Central memory CD8-positive, alpha-beta T cell (primary cell): ENCODE measurements around the gene RMND5B.

ENCODE experiments used
- ATAC-seq: fragments of 150-1000 bp; cut with Tn5 transposase; replicated peaks from 2 replicates; pipeline ENCODE4 v1.10.0; 2022; ENCODE audit warnings: mild to moderate bottlenecking, moderate FRiP score, moderate number of reproducible peaks; ENCODE audit not compliant: poor library complexity, severe bottlenecking; ENCODE audit errors: extremely low read depth
- DNase-seq, 2 donors: peaks; one replicate each; pipeline ENCODE4 v3.0.0; 2021; ENCODE audit warnings: low spot score in 2 of 2
- H3K27ac Mint-ChIP-seq: one replicate; pipeline ENCODE4 v1.8.0; 2022; ENCODE audit warnings: low read depth, mild to moderate bottlenecking, moderate library complexity, mixed read lengths
- H3K27me3 Mint-ChIP-seq: one replicate; pipeline ENCODE4 v1.8.0; 2022; ENCODE audit warnings: mixed read lengths
- H3K36me3 Mint-ChIP-seq: one replicate; pipeline ENCODE4 v1.8.0; 2022; ENCODE audit warnings: mild to moderate bottlenecking, moderate library complexity, mixed read lengths; ENCODE audit not compliant: insufficient read depth
- H3K4me1 Mint-ChIP-seq: one replicate; pipeline ENCODE4 v1.8.0; 2022; ENCODE audit warnings: mixed read lengths
- H3K4me3 Mint-ChIP-seq: one replicate; pipeline ENCODE4 v1.8.0; 2022; ENCODE audit warnings: mild to moderate bottlenecking, moderate library complexity, mixed read lengths
- H3K9me3 Mint-ChIP-seq: one replicate; pipeline ENCODE4 v1.8.0; 2022; ENCODE audit warnings: mixed read lengths

The RMND5B gene

DNA sequence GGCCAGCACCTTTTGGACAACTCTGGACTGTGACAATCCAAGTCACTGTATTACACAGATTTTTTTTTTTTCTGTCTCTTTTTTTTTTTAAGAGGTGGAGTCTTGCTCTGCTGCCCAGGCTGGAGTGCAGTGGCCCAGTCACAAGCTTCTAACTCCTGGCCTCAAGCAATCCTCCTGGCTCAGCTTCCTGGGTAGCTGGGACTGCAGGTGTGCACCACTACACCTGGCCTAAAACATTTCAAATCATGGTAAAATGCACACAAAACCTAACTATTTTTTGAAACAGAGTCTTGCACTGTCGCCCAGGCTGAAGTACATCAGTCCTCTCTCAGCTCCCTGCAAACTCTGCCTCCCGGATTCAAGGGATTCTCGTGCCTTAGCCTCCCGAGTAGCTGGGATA lies 24.7 kb upstream of the RMND5B start:
- no peak for ATAC-seq
- H3K27ac Mint-ChIP-seq: no peak overlapping the region

DNA sequence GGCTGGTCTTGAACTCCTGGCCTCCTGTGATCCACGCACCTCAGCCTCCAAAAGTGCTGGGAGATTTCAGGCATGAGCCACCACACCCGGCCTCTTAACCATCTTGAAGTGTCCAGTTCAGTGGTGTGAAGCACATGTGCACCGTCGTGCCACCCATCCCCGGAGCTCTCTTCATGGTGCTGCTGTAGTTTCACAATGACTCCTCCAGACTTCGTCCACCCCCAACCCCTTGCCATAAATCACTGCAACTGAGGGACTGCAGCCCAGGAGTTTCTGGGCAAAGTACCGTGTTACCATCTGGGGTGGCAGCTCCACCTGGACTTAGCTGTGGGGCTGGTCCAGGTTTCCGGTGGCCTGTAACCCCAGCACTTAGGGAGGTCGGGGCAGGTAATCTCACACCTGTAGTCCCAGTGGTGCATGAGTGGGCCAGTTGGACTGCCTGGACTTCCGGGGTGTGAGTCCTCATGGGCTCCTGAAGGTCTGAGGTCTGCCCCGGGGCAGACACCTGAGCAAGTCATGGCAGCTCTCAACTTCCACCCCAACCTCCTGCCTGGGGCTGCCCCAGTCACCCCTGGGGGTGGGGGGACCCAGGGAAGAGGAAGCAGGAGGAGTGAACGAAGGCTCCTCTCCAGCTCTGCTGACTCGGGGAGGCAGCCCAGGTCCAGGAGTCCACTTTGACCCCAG lies 24.1 kb upstream of the RMND5B start:
- Mint-ChIP-seq H3K4me1 (no peaks in the 10 kb centered on the region), H3K9me3 (no peaks in the 10 kb centered on the region), H3K27ac (no peak overlapping the region), H3K36me3 (no peaks in the 10 kb centered on the region), H3K27me3 (no peaks in the 10 kb centered on the region), H3K4me3 (no peak overlapping the region)
- DNase-seq: no peak
- ATAC-seq: no peak

More for the DNA sequence above, 24.7 kb upstream of the RMND5B start:
- DNase-seq: no peak
- no peaks in the 10 kb centered on the region for H3K4me1 Mint-ChIP-seq
- H3K4me3 Mint-ChIP-seq: no peak overlapping the region
- no peaks in the 10 kb centered on the region for H3K36me3 Mint-ChIP-seq
- no peaks in the 10 kb centered on the region for H3K9me3 Mint-ChIP-seq
- H3K27me3 Mint-ChIP-seq: no peaks in the 10 kb centered on the region

DNA sequence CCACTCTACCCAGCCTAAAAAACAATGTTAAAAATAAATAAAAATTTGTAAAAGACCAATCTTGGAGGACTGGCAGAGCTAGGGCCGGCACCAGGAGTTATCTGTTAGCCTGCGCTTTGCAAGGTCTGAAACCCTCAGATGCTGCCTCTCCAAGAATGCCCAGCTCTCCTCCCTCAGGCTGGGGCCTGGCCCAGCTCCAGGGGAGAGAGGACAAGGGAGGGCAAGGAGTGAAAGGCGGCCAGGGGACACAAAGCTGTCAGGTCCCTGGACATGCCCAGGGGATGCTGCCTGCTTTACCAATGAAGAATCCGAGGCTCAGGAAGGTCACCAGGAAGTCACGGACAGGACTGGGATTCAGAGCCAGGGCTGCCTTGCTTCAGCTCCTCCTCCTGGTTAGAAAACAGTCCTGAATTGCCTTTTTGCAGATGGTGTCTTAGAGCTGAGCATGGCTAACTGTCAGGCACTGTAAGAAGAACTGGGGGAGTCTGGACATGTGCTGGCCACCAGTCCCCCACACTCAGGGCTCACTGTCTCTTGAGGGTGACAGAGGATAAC lies 23.0 kb upstream of the RMND5B start:
- Mint-ChIP-seq H3K4me3 (no peak overlapping the region), H3K36me3 (peaks cover under 1% of the 10 kb centered on the region), H3K27me3 (no peaks in the 10 kb centered on the region), H3K27ac (no peak overlapping the region), H3K9me3 (no peaks in the 10 kb centered on the region), H3K4me1 (peaks cover 2% of the 10 kb centered on the region)
- DNase-seq (no peak), ATAC-seq (no peak)

DNA sequence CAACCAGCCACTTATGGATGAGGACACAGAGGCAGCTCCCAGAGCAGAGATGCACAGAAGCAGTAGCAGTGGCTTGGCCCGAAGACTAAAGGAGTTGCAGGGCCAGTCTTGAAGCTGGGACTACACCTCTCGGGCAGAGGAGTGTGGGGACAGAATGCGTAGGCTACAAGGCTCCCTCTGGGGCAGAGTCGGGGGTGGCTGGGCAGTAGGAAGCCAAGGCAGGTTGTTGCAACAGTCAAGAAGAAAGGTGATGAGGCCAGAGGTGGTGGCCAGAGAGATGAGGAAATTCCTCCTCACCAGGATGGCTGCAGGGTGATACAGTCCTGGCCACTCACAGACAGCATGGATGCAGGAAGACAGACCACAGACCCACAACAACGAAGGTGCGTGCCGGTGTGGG lies 22.4 kb upstream of the RMND5B start:
- no peak for DNase-seq
- ATAC-seq: no peak
- H3K27ac Mint-ChIP-seq: no peak overlapping the region
- H3K4me1 Mint-ChIP-seq: peaks cover 6% of the 10 kb centered on the region
- no peak overlapping the region for H3K4me3 Mint-ChIP-seq
- peaks cover 3% of the 10 kb centered on the region for H3K36me3 Mint-ChIP-seq
- H3K9me3 Mint-ChIP-seq: no peaks in the 10 kb centered on the region
- no peaks in the 10 kb centered on the region for H3K27me3 Mint-ChIP-seq

DNA sequence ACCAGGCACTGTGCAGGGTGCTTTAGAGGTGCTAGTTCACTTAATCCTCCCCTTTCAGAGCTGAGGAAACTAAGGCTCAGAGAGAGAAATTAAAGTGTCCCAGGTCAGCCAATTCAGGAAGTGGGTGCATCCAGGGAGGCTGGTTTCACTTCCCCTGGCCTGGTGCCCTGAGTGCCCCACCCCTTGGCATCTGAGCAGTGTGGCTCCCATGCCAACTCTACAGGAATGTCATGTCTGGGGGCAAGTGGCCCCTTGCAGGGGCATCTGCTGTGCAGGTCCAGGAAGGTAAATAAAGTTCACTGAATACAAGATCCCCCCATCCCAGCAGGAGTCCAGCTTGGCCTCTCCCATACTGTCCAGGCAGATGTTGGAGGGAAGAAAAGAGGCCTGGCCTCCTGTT lies 21.8 kb upstream of the RMND5B start:
- H3K27me3 Mint-ChIP-seq: no peaks in the 10 kb centered on the region
- ATAC-seq: no peak
- no peak for DNase-seq
- H3K9me3 Mint-ChIP-seq: no peaks in the 10 kb centered on the region
- peaks cover 6% of the 10 kb centered on the region for H3K4me1 Mint-ChIP-seq
- peaks cover 3% of the 10 kb centered on the region for H3K36me3 Mint-ChIP-seq
- H3K4me3 Mint-ChIP-seq: no peak overlapping the region
- no peak overlapping the region for H3K27ac Mint-ChIP-seq

DNA sequence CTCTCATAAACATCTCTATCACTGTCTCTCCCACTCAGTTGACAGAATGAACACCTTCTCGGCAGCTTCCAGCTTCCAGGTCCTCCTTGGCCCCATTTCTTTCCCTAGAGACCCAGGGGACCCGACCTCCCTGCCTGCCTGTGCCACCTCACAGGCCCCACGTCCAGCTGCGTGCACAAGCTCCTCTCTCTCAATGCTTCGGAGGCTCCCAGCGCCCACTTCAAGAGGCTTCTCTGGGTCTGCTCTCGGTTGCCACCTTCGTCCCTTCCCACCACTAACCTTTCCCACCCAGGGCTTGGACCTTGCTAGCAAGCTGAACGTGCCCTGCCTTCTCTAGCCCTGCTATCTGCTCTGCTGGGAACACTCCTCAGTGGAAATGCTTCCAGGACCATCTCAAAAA lies 20.3 kb upstream of the RMND5B start:
- Mint-ChIP-seq H3K4me1 (peaks cover 18% of the 10 kb centered on the region), H3K9me3 (no peaks in the 10 kb centered on the region), H3K27me3 (no peaks in the 10 kb centered on the region), H3K4me3 (no peak overlapping the region), H3K36me3 (peaks cover 14% of the 10 kb centered on the region), H3K27ac (no peak overlapping the region)
- ATAC-seq (no peak), DNase-seq (no peak)

DNA sequence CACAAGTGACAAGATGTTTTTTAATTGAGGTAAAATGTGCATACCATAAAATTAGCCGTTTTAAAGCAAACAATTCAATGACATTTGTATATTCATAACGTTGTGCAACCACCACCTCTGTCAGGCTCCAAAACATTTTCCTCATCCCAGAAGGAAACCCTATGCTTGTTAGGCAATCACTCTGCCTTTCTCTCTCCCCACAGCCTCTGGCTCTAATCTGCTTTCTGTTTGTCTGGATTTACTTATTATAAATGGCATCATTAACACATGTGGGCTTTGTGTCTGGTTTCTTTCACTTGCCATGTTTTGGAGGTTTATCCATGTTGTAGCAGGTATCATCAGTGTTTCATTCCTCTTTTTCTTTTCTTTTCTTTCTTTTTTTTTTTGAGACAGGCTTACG lies 18.9 kb upstream of the RMND5B start:
- no peaks in the 10 kb centered on the region for H3K9me3 Mint-ChIP-seq
- ATAC-seq (no peak), DNase-seq (no peak)
- H3K36me3 Mint-ChIP-seq: peaks cover 20% of the 10 kb centered on the region
- H3K27ac Mint-ChIP-seq: no peak overlapping the region
- H3K27me3 Mint-ChIP-seq: no peaks in the 10 kb centered on the region
- H3K4me1 Mint-ChIP-seq: peaks cover 32% of the 10 kb centered on the region
- no peak overlapping the region for H3K4me3 Mint-ChIP-seq

DNA sequence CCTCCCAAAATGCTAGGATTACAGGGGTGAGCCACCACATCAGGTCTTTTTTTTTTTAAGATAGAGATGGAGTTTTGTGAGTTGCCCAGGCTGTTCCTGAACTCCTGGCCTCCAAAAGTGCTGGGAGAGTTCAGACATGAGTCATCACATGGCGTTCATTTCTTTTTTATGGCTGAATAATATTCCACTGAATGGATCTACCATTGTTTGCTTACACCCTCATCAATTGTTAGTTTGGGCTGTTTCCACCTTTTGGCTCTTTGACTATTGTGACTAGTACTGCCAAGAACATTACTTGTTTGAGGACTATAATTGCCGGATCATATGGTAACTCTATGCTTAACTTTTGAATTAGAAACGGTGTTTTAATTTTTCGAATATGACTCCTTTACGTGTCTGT lies 18.3 kb upstream of the RMND5B start:
- H3K4me3 Mint-ChIP-seq: peak overlapping the region; percentile 92
- H3K9me3 Mint-ChIP-seq: no peaks in the 10 kb centered on the region
- H3K27ac Mint-ChIP-seq: peak overlapping the region; percentile 90
- H3K4me1 Mint-ChIP-seq: peaks cover 35% of the 10 kb centered on the region
- no peak for ATAC-seq
- no peaks in the 10 kb centered on the region for H3K27me3 Mint-ChIP-seq
- H3K36me3 Mint-ChIP-seq: peaks cover 22% of the 10 kb centered on the region
- no peak for DNase-seq

DNA sequence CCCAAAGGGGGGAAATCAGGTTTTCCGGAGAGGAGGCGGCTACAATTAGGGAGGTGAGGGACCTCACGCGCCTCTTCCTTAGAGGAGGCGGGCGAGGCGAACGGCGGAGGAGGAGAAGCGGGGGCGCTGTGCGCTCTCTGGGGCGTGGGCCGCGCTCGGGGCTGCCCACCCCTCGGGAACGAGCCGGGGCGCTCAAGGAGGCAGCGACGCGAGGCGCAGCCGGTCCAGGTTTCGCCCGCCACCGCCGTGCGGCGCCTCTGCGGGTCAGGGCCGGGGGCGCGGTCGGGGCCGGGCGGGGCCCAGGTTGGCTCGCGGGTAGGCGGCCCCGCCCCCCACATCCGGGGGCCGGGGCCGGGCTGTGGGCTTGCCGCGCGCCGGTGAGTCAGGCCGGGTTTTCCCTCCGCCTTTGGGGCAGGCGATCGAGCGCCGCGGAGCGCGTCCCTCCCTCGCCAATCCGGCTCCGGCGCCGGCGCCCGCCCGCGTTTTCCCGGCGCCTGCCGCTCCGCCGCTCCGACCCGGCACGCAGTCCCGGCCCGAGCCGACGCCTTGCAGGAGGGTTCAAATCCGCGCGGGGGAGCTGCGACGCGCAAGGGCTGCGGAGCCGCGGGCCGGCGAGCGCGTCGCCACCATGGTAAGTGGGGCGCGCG lies 17.6 kb upstream of the RMND5B start, which contains the start of gene N4BP3:
TSS of gene N4BP3 (plus strand) at position 392 of the 647 bp plus-strand sequence. CDS start 6,052 bp downstream, outside the sequence.
- H3K4me3 Mint-ChIP-seq: peak within 1 kb of the TSS; percentile 92
- no peaks in the 10 kb centered on the region for H3K9me3 Mint-ChIP-seq
- peaks cover 22% of the 10 kb centered on the region for H3K36me3 Mint-ChIP-seq
- H3K27me3 Mint-ChIP-seq: no peaks in the 10 kb centered on the region
- H3K27ac Mint-ChIP-seq: peak within 1 kb of the TSS; percentile 90
- DNase-seq (peak; percentile 65 to 73), ATAC-seq (peak; percentile 20)
- H3K4me1 Mint-ChIP-seq: peaks cover 35% of the 10 kb centered on the region

DNA sequence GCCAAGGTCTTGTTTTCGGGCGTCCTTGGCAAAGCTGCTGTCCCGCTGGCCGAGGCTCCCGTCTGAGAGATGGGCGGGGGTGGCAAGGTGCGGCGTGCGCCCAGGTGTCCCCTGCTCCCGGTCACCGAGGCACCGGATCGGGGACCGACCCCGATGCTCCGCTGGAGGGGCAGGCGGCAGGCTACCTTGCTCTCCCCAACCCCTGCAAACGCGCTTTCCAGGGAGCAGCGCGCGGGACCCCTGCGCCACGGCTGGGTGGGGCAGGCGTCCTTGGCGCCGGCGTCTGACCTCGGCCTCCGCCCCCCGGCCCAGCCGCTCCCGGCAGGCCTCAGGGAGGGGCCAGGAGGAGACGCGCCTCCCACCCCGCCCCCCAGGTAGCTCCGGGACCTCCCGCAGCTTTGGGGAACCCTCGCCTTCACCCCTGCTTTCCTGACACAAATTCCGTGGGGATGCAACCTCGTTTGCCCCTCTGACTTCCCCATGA lies 16.9 kb upstream of the RMND5B start:
- peak overlapping the region; percentile 84 for H3K27ac Mint-ChIP-seq
- peak overlapping the region; percentile 92 for H3K4me3 Mint-ChIP-seq
- no peak for ATAC-seq
- H3K9me3 Mint-ChIP-seq: no peaks in the 10 kb centered on the region
- DNase-seq: no peak
- H3K4me1 Mint-ChIP-seq: peaks cover 35% of the 10 kb centered on the region
- H3K36me3 Mint-ChIP-seq: peaks cover 22% of the 10 kb centered on the region
- H3K27me3 Mint-ChIP-seq: no peaks in the 10 kb centered on the region

DNA sequence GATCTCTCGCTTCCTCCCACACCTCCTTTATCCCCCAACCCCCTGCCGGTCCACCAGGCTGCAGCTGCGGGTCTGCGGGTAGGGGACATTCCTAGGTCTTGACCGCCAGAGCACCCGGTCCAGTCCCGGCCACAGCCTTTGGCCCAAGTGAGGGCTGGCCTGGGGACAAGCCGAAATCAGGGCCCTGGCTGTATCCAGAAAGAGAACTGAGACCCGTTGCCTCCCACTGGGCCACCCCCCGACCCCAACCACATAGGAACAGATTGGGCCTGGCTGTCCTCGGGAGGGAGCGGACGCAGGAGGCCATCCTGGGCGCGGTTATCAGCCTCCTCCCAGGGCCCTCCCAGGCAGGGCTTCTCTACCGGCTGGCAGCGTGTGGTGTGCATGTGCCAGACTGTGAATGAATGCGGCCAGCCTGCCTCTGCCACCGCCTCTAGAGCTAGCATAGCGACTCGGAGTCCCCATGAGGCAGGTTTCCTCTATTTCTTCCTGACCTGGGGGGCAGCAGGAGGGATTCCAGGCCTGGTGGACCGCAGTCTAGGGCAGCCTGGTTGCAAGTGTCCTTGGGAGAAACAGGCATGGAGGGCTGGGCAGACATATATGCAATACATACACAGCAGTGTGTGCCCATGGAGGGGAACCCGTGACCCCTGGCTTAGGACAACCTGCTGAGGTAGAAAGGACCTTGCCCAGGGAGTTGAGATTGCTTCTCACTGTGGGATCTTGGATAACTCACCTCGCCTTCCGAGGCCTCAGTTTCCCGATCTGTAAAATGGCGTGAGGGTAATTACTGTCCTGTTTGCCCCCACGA lies 16.3 kb upstream of the RMND5B start:
- Mint-ChIP-seq H3K4me1 (peaks cover 35% of the 10 kb centered on the region), H3K27me3 (no peaks in the 10 kb centered on the region), H3K9me3 (no peaks in the 10 kb centered on the region), H3K4me3 (peak overlapping the region; percentile 92), H3K36me3 (peaks cover 22% of the 10 kb centered on the region), H3K27ac (peak overlapping the region; percentile 84)
- ATAC-seq: peak; percentile 72
- peak; percentile 55 to 78 for DNase-seq

DNA sequence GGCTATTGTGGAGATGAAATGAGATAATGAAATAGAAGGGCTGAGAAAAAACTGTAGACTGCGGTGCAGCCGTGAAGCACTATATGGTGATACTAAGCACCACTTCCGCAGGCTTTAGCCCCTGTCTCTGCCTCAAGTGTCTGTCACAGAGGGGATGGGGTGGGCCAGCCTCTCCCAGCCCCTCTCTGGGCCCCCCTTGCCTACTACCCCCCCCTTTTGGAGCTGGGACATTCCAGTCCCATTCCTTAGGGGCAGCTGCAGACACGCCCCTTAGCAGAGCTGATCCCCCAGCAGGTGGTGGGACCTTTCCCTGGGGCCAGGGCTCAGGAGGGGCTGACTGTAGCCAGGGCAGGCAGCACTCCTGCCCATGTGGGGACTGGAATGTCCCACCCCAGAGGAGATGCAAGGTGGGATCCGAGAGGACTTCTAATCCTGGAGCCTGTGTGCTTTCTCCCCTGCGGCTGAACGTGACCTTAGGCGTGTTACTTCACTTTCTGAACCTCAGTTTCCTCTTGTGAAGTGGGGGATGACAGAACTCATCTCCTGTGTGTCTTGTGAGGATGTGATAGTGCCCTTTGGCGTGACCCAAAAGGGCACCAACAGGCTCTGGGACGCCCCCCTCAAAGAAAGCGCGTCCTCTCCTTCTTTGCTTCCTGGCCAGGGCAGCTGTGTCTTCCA lies 15.5 kb upstream of the RMND5B start:
- ATAC-seq (peak; percentile 59), DNase-seq (peak in 1 of 2 donors; percentile 62)
- no peaks in the 10 kb centered on the region for H3K9me3 Mint-ChIP-seq
- H3K27me3 Mint-ChIP-seq: no peaks in the 10 kb centered on the region
- peak overlapping the region; percentile 92 for H3K4me3 Mint-ChIP-seq
- peak overlapping the region; percentile 84 for H3K27ac Mint-ChIP-seq
- H3K36me3 Mint-ChIP-seq: peaks cover 22% of the 10 kb centered on the region
- peaks cover 35% of the 10 kb centered on the region for H3K4me1 Mint-ChIP-seq
